Bronchial epithelial cell (primary cell): ENCODE data around the gene MYO10. TPM values are rescaled to one million over a fixed set of nuclear protein-coding genes. Genes with fewer than 3 reads are reported as not detected.
A peak's percentile ranks its signal among the peaks of the same experiment; 100 is the strongest.

ENCODE experiments used
- DNase-seq: peaks from one replicate; pipeline ENCODE4 v3.0.0-alpha.2; 2010; ENCODE audit warnings: low read depth
- FAIRE-seq: peaks from 2 replicates; lab custom pipeline; 2011; peaks lifted over from hg19 to GRCh38; lab: Jason Lieb, UNC
- H3K27me3 ChIP-seq: 2 replicates; pipeline ENCODE4 v1.5.1; 2011; ENCODE audit warnings: low read length; ENCODE audit not compliant: control insufficient read depth, insufficient read depth
- H3K36me3 ChIP-seq: 2 replicates; pipeline ENCODE4 v1.5.1; 2011; ENCODE audit warnings: low read length; ENCODE audit not compliant: control insufficient read depth, insufficient read depth
- H3K4me3 ChIP-seq: 2 replicates; pipeline ENCODE4 v1.5.1; 2011; ENCODE audit warnings: mild to moderate bottlenecking, low read depth, low read length, control low read depth
- total RNA-seq: library from RNA; depleted of rRNA; stranded (reverse); fragments of >200 nt; gene quantifications from 2 replicates; pipeline ENCODE4 v1.2.1, GENCODE V29; 2014
- TF ChIP-seq, protein P1 (sequence below): IDR thresholded peaks from 2 replicates; pipeline ENCODE4 v1.5.1; 2011; ENCODE audit warnings: mild to moderate bottlenecking, moderate library complexity, low read length, control low read depth, inconsistent platforms; ENCODE audit not compliant: insufficient read depth, severe bottlenecking

MYO10 gene
- total RNA-seq, 1 donor from 2014 or later, result 39.5 TPM

DNA sequence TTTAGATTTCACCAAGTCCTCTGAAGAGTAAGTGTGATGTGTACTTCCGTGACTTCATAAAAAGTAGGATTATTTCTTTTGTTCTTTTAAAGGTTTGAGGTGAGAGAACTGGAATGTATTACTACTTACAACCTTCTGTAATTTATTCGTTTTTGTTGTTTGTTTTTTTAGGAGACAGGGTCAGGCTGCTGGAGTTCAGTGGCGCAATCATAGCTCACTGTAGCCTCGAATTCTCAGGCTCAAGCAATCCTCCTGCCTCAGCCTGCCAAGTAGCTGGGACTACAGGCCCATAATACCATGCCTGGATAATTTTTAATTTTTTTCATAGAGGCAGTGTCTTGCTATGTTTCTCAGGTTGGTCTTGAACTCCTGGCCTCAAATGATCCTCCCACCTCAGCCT lies 251.0 kb downstream of the MYO10 start:
- H3K36me3 ChIP-seq, result peaks cover 32% of the 10 kb centered on the region
- no peak for FAIRE-seq
- TF ChIP-seq, protein P1, sequence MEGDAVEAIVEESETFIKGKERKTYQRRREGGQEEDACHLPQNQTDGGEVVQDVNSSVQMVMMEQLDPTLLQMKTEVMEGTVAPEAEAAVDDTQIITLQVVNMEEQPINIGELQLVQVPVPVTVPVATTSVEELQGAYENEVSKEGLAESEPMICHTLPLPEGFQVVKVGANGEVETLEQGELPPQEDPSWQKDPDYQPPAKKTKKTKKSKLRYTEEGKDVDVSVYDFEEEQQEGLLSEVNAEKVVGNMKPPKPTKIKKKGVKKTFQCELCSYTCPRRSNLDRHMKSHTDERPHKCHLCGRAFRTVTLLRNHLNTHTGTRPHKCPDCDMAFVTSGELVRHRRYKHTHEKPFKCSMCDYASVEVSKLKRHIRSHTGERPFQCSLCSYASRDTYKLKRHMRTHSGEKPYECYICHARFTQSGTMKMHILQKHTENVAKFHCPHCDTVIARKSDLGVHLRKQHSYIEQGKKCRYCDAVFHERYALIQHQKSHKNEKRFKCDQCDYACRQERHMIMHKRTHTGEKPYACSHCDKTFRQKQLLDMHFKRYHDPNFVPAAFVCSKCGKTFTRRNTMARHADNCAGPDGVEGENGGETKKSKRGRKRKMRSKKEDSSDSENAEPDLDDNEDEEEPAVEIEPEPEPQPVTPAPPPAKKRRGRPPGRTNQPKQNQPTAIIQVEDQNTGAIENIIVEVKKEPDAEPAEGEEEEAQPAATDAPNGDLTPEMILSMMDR, result no peak

DNA sequence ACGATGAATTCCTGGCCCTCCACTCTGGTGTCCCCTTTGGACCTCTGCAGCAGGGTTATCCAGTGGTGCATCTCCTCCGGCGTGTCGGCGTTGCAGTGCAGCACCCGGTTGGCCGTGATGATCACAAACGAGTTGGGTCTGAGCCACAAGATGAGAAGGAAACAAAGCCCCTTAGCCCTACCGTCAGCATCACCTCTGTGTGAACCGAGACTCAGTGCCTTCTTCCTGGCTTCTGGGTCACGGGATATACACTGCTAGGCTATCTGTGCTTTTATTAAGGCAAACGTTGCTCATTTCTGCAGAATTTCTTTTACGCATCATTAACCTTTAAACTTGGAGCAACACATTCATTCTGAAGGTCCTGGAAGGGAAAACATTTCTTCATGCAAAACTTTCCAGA lies 254.2 kb downstream of the MYO10 start:
- peak; percentile 52 for FAIRE-seq

More for the DNA sequence above, 251.0 kb downstream of the MYO10 start:
- Histone ChIP-seq H3K27me3 (no peaks in the 10 kb centered on the region), H3K4me3 (no peak overlapping the region)
- no peak for DNase-seq

DNA sequence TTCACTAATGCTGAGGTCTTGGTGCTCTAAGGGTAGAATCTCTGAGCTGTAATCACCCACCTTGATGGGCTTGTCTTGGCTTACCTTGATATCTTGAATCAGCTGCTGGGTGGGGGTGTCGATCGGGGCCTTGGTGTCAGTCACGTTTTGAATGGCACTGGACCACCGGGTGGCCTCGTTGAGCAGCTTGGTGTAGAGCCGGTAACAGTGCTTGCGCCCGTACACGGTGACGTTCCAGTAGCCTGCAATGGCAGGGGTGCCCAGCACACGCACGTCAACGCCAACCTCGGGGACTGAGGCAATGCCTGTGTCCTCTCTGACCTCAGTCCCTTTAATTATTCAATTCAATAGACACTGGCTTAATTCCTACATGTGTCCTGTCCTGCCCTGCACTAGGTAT lies 256.2 kb downstream of the MYO10 start:
- Histone ChIP-seq H3K27me3 (no peaks in the 10 kb centered on the region), H3K4me3 (no peak overlapping the region), H3K36me3 (peaks cover 36% of the 10 kb centered on the region)
- DNase-seq (no peak), FAIRE-seq (no peak)
- TF ChIP-seq, protein P1, result no peak

More for the DNA sequence above, 254.2 kb downstream of the MYO10 start:
- Histone ChIP-seq H3K4me3 (no peak overlapping the region), H3K36me3 (peaks cover 35% of the 10 kb centered on the region), H3K27me3 (no peaks in the 10 kb centered on the region)
- DNase-seq, result no peak
- TF ChIP-seq, protein P1, result no peak

DNA sequence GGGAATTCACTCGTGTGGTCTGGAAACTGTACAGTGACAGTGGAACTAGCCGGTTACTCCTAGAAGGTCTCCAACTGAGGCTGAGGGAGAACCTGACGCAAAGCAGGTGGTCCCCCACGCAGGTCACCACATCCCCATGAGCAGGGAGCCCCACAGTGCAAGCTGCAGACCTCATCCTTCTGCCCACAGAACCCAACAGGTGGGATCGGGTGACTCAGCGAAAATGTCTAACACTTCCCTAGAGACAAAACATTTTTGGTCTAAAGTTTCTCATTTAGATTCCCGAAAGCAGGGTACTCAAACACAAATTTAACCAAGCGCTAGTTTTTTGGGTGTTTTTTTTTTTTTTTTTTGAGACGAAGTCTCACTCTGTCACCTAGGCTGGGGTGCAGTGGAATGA lies 256.9 kb downstream of the MYO10 start:
- no peaks in the 10 kb centered on the region for H3K27me3 ChIP-seq
- no peak for FAIRE-seq
- no peak overlapping the region for H3K4me3 ChIP-seq
- TF ChIP-seq, protein P1, result no peak
- DNase-seq, result no peak
- peaks cover 39% of the 10 kb centered on the region for H3K36me3 ChIP-seq

DNA sequence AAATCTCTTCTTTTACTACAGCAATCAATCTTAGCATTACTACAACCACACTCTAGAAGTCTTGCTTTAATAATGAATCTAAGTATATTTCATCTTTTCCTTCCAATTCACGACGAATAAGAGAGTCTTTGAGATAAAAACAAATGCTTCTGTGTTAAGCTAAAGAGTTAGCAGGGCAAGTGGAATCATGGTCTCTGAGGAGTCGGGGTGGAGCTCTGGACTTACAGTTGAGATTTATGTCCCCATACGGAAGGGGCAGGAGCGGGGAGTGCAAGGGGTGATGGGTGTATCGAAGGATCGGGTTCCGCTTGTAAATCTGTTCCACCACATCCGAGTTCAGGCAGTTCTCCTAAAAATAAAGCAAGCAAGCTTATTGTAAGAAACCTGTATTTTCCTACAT lies 260.3 kb downstream of the MYO10 start:
- no peaks in the 10 kb centered on the region for H3K27me3 ChIP-seq
- FAIRE-seq (no peak), DNase-seq (no peak)
- peaks cover 40% of the 10 kb centered on the region for H3K36me3 ChIP-seq
- no peak overlapping the region for H3K4me3 ChIP-seq
- TF ChIP-seq, protein P1, result no peak

DNA sequence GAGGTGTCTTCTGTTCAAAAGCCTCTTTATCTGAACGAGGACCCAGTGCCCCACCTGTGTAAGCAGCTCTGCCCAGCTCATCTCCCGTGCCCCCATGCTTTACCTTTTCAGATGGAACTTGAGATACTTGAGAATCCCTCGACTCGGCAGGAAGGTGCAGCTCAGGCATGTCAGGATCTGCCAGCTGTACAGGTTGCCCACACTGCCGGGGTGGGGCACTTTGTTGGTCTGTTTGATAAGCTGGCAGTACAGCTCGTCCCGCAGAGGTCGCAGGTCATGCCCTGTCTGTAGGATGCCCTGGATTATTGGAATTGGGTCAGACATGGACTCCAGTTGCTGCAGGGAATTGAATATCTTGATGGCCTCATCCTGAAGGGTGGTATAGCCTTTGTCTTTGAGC lies 261.3 kb downstream of the MYO10 start:
- H3K36me3 ChIP-seq, result peaks cover 41% of the 10 kb centered on the region
- FAIRE-seq, result no peak
- peak; percentile 64 for DNase-seq
- no peak overlapping the region for H3K4me3 ChIP-seq
- TF ChIP-seq, protein P1, result no peak
- H3K27me3 ChIP-seq, result no peaks in the 10 kb centered on the region
